Left ventricle myocardium superior (tissue), 1 donor: ENCODE data around the gene FAM53B. TPM values are rescaled to one million over a fixed set of nuclear protein-coding genes. Genes with fewer than 3 reads are reported as not detected.
"Not testable (repeated sequence)": the region's sequence is repeated elsewhere in the genome, so short reads cannot be mapped to it uniquely, and the experiment has no call there.

Source experiments
- ATAC-seq: fragments of 200-7000 bp; cut with Tn5 transposase; one replicate; pipeline ENCODE4 v1.9.1; 2020; ENCODE audit warnings: mild to moderate bottlenecking, moderate library complexity
- DNase-seq: peaks from one replicate; pipeline ENCODE4 v3.0.0-alpha.2; 2020
- intact Hi-C: fragments of 100-400 bp; cut with micrococcal nuclease; formaldehyde crosslinking; loops from one replicate; pipeline ENCODE4 v1.11.0; 2022
- total RNA-seq: library from RNA; stranded (reverse); fragmentation: NEBNext Ultra II Directional; extraction: Animal tissue kit (Norgen Biotek cat#: 25700); gene quantifications from one replicate; pipeline ENCODE4 v1.2.1, GENCODE V29; 2021
- donor health status: DM: no; HTN: yes; CAD: no; lungs with severe emphysema.

The FAM53B gene
- total RNA-seq, 1 donor from 2014 or later, result 45.3 TPM

- DNase-seq (no peak), ATAC-seq (peak; percentile 39)
- intact Hi-C loops, result no loop called here
Measured at GRCh38 chr10:124612611-124613498, 131.3 kb downstream of the FAM53B start.

GRCh38 chr10:124611738-124612137 is 132.4 kb downstream of the FAM53B start:
- intact Hi-C loops, result no loop called here
- ATAC-seq (no peak), DNase-seq (no peak)

- DNase-seq, ATAC-seq, intact Hi-C loops: not testable (repeated sequence)
Measured at GRCh38 chr10:124610851-124611250, 133.3 kb downstream of the FAM53B start.

- intact Hi-C loops, DNase-seq, ATAC-seq: not testable (repeated sequence)
Measured at GRCh38 chr10:124610186-124610585, 134.0 kb downstream of the FAM53B start.

GRCh38 chr10:124609698-124610097 is 134.5 kb downstream of the FAM53B start:
- no peak for DNase-seq
- ATAC-seq, result no peak
- intact Hi-C loops, result no loop called here

- ATAC-seq, result no peak
Measured at GRCh38 chr10:124608093-124608721, 136.0 kb downstream of the FAM53B start.

GRCh38 chr10:124607693-124608092 is 136.5 kb downstream of the FAM53B start:
- no peak for ATAC-seq
- intact Hi-C loops, result no loop called here
- DNase-seq, result no peak

More at GRCh38 chr10:124608093-124608721, 136.0 kb downstream of the FAM53B start:
- DNase-seq, result no peak
- intact Hi-C loops, result no loop called here

- DNase-seq (no peak), ATAC-seq (no peak)
- intact Hi-C loops, result no loop called here
Measured at GRCh38 chr10:124606822-124607221, 137.4 kb downstream of the FAM53B start.

GRCh38 chr10:124605856-124606812 is 138.0 kb downstream of the FAM53B start:
- intact Hi-C loops, result no loop called here
- DNase-seq (peak; percentile 12), ATAC-seq (no peak)

- ATAC-seq, result no peak
- intact Hi-C loops, result no loop called here
Measured at GRCh38 chr10:124605481-124605855, 138.7 kb downstream of the FAM53B start.

GRCh38 chr10:124605001-124605370 is 139.2 kb downstream of the FAM53B start:
- ATAC-seq, result no peak
- no peak for DNase-seq
- intact Hi-C loops, result no loop called here

More at GRCh38 chr10:124605481-124605855, 138.7 kb downstream of the FAM53B start:
- DNase-seq, result no peak

GRCh38 chr10:124604214-124605000 is 139.8 kb downstream of the FAM53B start:
- ATAC-seq, result no peak
- DNase-seq, result peak; percentile 19
- intact Hi-C loops, result no loop called here

GRCh38 chr10:124603376-124604213 is 140.6 kb downstream of the FAM53B start:
- intact Hi-C loops, result no loop called here
- DNase-seq (peak; percentile 15), ATAC-seq (no peak)

- intact Hi-C loops, result no loop called here
- ATAC-seq, result no peak
- DNase-seq, result peak; percentile 19
Measured at GRCh38 chr10:124602646-124603365, 141.4 kb downstream of the FAM53B start.

GRCh38 chr10:124602121-124602561 is 142.0 kb downstream of the FAM53B start:
- no peak for ATAC-seq
- peak; percentile 13 for DNase-seq
- intact Hi-C loops, result no loop called here

GRCh38 chr10:124601431-124602120 is 142.6 kb downstream of the FAM53B start:
- intact Hi-C loops, result no loop called here
- peak; percentile 20 for DNase-seq

More at GRCh38 chr10:124601431-124602120, 142.6 kb downstream of the FAM53B start:
- ATAC-seq, result no peak
